Memory B cell (primary cell): ENCODE data around the gene SLC52A3.

Source experiments
- ATAC-seq: fragments of 150-1000 bp; cut with Tn5 transposase; 2 replicates; pipeline ENCODE4 v1.10.0; 2021; ENCODE audit warnings: low read depth, mild to moderate bottlenecking, moderate library complexity
- DNase-seq, 2 donors: peaks; one replicate each; pipeline ENCODE4 v3.0.0; 2022; ENCODE audit warnings: low spot score in 2 of 2
- H3K27ac Mint-ChIP-seq: one replicate; pipeline ENCODE4 v1.8.0; 2022; ENCODE audit warnings: mild to moderate bottlenecking, moderate library complexity, mixed read lengths
- H3K27me3 Mint-ChIP-seq: one replicate; pipeline ENCODE4 v1.8.0; 2022; ENCODE audit warnings: mixed read lengths
- H3K36me3 Mint-ChIP-seq: one replicate; pipeline ENCODE4 v1.8.0; 2022; ENCODE audit warnings: mild to moderate bottlenecking, mixed read lengths
- H3K4me1 Mint-ChIP-seq: one replicate; pipeline ENCODE4 v1.8.0; 2022; ENCODE audit warnings: mixed read lengths
- H3K4me3 Mint-ChIP-seq: one replicate; pipeline ENCODE4 v1.8.0; 2022; ENCODE audit warnings: mild to moderate bottlenecking, moderate library complexity, mixed read lengths
- H3K9me3 Mint-ChIP-seq: one replicate; pipeline ENCODE4 v1.8.0; 2022; ENCODE audit warnings: mixed read lengths

SLC52A3 gene

DNA sequence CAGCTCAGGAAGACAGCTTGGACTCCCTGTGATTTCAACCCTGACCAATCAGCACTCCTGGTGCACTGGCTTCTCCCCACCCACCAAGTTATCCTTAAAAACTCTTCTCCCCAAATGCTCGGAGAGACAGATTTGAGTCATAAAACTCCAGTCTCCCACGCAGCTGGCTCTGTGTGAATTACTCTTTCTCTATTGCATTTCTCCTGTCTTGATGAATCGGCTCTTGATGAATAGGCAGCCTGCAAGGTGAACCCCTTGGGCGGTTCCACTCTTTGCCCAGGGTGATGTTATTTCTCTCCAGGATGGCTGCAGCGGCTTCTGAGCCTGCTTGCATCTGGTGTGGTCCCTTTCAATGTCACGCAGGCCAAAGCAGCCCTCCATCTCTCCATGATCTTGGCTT lies 12.4 kb downstream of the SLC52A3 start:
- H3K9me3 Mint-ChIP-seq, result no peaks in the 10 kb centered on the region
- DNase-seq (no peak), ATAC-seq (no peak)
- no peaks in the 10 kb centered on the region for H3K36me3 Mint-ChIP-seq
- no peaks in the 10 kb centered on the region for H3K4me1 Mint-ChIP-seq
- H3K4me3 Mint-ChIP-seq, result no peak overlapping the region
- H3K27ac Mint-ChIP-seq, result no peak overlapping the region
- peaks cover 11% of the 10 kb centered on the region for H3K27me3 Mint-ChIP-seq

DNA sequence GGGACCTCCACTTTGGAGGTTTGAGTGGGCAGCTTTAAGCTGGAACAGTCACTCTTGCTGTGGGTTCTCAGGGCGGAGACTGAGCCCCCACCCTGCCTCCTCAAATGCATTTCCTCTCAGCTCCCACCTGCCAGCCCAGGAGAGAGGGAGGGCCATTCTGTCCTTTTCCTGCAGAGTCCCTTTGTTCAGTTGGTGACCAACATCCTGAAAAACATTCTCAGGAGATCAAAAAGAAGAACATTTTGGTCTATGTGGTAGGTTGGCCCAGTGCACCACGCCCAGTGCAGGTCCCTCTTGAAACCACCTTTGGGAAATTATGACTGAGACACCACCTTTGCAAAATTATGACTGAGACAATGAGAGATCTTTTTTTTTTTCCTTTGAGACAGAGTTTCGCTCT lies 13.4 kb downstream of the SLC52A3 start:
- Mint-ChIP-seq H3K4me3 (no peak overlapping the region), H3K9me3 (no peaks in the 10 kb centered on the region), H3K4me1 (no peaks in the 10 kb centered on the region), H3K27ac (no peak overlapping the region), H3K27me3 (peaks cover 14% of the 10 kb centered on the region), H3K36me3 (no peaks in the 10 kb centered on the region)
- DNase-seq (no peak), ATAC-seq (no peak)

DNA sequence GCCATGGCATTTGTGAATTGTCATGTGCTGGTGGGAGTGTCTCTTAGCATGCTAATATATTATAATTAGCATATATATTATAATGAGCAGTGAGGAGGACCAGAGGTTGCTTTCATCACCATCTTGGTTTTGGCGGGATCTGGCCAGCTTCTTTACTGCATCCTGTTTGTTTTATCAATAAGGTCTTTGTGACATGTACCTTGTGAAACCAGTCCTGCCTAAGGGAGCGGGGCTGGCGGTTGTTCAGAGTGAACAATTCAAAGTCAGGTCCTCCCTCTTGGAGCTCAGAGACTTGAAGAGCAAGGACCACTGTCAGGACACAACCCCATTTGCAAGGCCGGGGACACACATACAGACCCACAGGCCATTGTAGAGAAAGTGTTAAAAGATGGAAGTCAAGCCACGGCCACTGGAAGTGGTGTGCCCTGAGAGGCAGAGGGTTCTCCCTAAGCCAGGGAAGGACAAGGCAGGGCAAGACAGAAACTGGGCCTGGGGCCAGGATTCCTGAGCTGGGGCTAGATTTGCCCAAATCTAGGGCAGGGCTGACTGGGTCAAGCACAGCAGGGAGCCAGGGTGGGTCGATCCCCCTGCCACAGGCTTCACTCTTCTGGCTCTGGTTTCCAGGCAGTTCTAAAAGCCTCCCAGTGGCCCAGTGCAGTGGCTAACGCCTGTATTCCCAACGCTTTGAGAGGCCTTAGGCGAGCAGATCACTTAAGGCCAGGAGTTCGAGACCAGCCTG lies 14.2 kb downstream of the SLC52A3 start:
- Mint-ChIP-seq H3K27ac (no peak overlapping the region), H3K9me3 (no peaks in the 10 kb centered on the region), H3K27me3 (peaks cover 13% of the 10 kb centered on the region), H3K36me3 (no peaks in the 10 kb centered on the region), H3K4me1 (no peaks in the 10 kb centered on the region), H3K4me3 (no peak overlapping the region)
- ATAC-seq (no peak), DNase-seq (no peak)

DNA sequence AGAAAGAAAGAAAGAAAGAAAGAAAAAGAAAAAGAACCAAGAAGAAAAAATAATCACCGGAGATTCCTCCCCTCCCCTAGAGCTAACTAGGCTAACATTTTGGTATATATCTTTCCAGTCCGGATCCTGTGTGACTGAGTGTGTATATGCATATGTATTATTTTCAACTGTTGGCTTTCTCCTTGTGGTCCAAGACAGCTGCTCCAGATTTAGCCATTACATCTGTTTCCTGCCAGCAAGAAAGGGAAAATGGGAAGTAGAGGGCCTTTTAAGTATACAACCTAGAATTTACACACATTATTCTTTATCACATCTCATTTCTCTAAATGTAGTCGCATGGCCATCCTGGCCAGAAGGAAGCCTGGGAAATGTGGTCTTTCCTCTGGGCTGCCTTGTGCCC lies 15.2 kb downstream of the SLC52A3 start:
- no peak overlapping the region for H3K27ac Mint-ChIP-seq
- DNase-seq (no peak), ATAC-seq (no peak)
- no peaks in the 10 kb centered on the region for H3K36me3 Mint-ChIP-seq
- H3K9me3 Mint-ChIP-seq, result no peaks in the 10 kb centered on the region
- H3K4me3 Mint-ChIP-seq, result no peak overlapping the region
- no peaks in the 10 kb centered on the region for H3K4me1 Mint-ChIP-seq
- H3K27me3 Mint-ChIP-seq, result peaks cover 10% of the 10 kb centered on the region

DNA sequence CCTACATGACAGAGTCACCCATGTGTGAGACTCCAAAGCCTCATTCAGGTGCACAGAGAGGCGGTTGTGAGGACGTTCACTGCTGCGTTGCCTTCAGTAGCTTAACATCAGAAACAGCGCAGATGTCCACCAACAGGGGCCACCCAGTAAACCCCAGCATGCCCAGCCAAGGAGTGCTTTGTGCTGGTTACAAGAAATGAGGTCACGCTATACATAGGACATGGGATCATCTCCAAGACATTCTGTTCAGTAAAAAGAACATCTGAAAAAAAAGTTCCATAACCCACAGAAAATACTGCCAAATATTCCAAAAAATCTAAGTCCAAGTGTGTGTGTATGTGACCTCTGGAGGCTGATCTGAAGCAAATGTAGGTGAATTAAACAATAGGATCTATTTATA lies 16.0 kb downstream of the SLC52A3 start:
- no peaks in the 10 kb centered on the region for H3K9me3 Mint-ChIP-seq
- DNase-seq, result no peak
- H3K4me3 Mint-ChIP-seq, result no peak overlapping the region
- no peak for ATAC-seq
- no peak overlapping the region for H3K27ac Mint-ChIP-seq
- peaks cover 10% of the 10 kb centered on the region for H3K27me3 Mint-ChIP-seq
- no peaks in the 10 kb centered on the region for H3K4me1 Mint-ChIP-seq
- H3K36me3 Mint-ChIP-seq, result no peaks in the 10 kb centered on the region

DNA sequence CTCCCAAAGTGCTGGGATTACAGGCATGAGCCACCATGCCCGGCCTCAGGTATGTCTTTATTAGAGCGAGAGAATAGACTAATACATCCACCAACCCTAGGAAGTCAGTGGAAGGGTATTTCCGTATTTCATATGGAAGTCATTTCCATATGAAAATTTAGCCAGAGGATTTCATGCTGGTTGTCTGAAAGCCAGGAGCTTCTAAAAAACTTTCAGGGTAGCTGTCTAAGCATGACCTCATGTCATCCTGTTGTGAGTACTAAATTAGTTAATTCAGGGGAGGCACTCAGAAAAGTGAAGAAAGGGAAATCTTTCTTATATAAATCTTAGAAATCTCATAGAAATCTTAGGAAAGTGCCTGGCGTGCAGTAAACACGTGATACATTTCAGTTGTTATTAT lies 16.5 kb downstream of the SLC52A3 start:
- ATAC-seq, result no peak
- H3K27ac Mint-ChIP-seq, result no peak overlapping the region
- no peak overlapping the region for H3K4me3 Mint-ChIP-seq
- H3K27me3 Mint-ChIP-seq, result peaks cover 10% of the 10 kb centered on the region
- H3K4me1 Mint-ChIP-seq, result no peaks in the 10 kb centered on the region
- no peaks in the 10 kb centered on the region for H3K9me3 Mint-ChIP-seq
- no peak for DNase-seq
- no peaks in the 10 kb centered on the region for H3K36me3 Mint-ChIP-seq

DNA sequence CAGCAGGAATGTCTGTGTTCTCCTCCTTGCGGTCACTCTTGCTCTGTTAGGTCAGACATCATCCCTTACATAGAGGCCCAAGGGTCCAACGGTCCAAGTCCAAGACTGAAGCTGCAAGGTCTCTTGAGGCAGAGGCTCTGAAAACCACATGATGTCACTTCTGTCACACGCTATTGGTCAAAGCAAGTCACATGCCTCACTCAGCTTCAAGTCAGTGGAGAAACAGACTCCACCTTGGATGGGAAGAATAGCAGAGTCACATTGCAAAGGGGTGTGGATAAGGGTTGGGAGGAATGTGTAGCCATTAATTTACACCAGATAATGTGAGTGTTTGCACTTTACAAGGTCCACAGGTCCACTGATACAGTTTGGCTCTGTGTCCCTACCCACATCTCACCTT lies 17.5 kb downstream of the SLC52A3 start:
- Mint-ChIP-seq H3K4me3 (no peak overlapping the region), H3K4me1 (no peaks in the 10 kb centered on the region), H3K36me3 (no peaks in the 10 kb centered on the region), H3K27ac (no peak overlapping the region), H3K9me3 (no peaks in the 10 kb centered on the region), H3K27me3 (peaks cover 5% of the 10 kb centered on the region)
- no peak for ATAC-seq
- DNase-seq, result no peak

DNA sequence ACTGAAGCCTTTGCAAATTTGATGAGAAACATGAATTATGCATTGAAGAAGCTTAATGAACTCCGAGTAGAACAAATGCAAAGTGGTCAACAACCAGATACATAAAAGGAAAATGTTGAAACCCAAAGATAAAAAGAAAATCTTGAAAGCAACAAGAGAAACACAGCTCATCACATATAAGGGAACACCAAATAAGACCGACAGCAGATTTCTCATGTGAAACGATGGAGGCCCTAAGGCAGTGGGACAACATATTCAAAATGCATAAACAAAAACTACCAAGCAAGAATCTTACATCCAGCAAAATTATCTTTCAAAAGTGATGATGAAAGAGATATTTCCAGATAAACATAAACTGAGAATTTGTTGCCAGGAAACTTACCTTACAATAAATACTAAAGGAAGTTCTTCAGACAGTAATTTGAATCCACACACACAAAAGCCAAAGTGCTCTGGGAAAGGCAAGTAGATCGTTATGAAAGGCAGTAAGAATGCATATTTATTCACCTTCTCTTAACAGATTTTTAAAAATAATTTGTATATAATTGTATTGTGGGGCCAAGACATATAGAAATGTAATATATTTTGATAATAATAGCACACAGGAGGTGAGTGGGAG lies 22.5 kb downstream of the SLC52A3 start:
- Mint-ChIP-seq H3K4me1 (no peaks in the 10 kb centered on the region), H3K36me3 (peaks cover 1% of the 10 kb centered on the region), H3K27me3 (peaks cover 13% of the 10 kb centered on the region), H3K9me3 (peaks cover 8% of the 10 kb centered on the region), H3K27ac (no peak overlapping the region), H3K4me3 (no peak overlapping the region)
- ATAC-seq (no peak), DNase-seq (no peak)

DNA sequence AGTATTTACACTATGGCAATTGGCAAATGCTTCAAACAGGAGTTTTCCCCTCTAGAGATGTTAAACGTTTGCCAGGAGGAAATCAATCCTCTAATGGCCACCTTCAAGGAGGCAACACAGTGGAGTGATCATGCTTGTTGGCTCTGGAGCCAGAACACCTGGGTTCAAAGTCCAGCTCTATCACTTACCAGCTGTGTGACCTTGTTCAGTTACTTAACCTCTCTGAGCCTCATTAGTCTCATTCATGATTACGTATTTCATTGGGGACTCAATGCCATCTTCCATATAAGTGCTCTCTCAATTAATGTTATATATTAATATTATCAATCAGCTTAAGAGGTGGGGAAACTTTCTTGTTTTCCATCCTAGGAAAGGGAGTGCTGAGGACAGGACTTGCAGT lies 26.1 kb downstream of the SLC52A3 start:
- Mint-ChIP-seq H3K36me3 (peaks cover 1% of the 10 kb centered on the region), H3K4me1 (no peaks in the 10 kb centered on the region), H3K27me3 (peaks cover 11% of the 10 kb centered on the region), H3K4me3 (no peak overlapping the region), H3K9me3 (peaks cover 8% of the 10 kb centered on the region), H3K27ac (no peak overlapping the region)
- ATAC-seq, result no peak
- DNase-seq, result no peak

DNA sequence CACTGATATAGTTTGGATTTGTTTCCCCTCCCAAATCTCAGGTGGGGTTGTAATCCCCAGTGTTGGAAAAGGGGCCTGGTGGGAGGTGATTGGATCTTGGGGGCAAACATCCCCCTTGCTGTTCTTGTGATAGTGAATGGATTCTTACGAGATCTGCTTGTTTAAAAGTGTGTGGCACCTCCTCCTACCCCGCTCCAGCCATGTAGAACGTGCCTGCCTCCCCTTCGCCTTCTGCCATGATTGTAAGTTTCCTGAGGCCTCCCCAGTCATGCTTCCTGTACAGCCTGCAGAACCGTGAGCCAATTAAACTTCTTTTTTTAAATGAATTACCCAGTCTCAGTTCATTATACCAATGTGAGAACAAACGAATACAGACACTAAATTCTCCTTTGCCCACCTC lies 26.7 kb downstream of the SLC52A3 start:
- Mint-ChIP-seq H3K9me3 (peaks cover 8% of the 10 kb centered on the region), H3K27me3 (peaks cover 11% of the 10 kb centered on the region), H3K36me3 (peaks cover 1% of the 10 kb centered on the region), H3K27ac (no peak overlapping the region), H3K4me3 (no peak overlapping the region), H3K4me1 (no peaks in the 10 kb centered on the region)
- ATAC-seq (no peak), DNase-seq (no peak)

DNA sequence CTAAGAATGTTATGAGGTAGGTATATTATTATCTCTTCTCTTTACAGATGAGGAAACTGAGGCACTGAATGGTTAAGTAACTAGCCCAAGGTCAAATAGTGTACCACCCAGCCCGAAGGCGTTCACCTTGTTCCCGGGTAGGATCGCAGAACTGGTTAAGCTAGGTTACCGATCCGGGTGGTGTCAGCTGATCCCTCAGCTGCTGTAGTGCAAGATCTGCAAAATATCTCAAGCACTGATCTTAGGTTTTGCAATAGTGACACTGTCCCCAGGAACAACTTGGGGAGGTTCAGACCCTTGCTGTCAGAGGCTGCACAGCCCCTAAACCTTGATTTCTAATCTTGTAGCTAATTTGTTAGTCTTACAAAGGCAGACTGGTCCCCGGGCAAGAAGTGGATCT lies 28.1 kb downstream of the SLC52A3 start:
- H3K9me3 Mint-ChIP-seq, result peaks cover 5% of the 10 kb centered on the region
- no peaks in the 10 kb centered on the region for H3K36me3 Mint-ChIP-seq

DNA sequence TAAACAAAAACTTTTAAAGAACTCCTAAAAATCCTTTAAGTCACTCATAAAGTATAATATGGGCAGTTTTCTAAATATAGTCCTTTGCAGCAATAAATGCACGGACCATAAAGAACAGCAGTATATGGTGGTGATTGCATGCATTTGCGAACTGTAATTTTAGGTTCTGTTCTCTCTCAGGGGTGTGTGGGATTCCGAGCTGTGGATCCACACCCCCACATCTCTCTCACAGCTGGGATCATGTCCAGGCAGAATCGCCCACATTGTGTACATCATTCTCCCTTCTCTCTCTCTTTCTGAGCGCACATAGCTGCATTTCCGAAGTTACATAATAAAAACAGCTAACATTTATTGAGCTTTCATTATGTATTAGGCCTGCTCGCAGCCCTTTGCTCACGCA lies 28.6 kb downstream of the SLC52A3 start:
- Mint-ChIP-seq H3K36me3 (no peaks in the 10 kb centered on the region), H3K27ac (no peak overlapping the region), H3K9me3 (peaks cover 5% of the 10 kb centered on the region), H3K4me3 (no peak overlapping the region), H3K27me3 (peaks cover 11% of the 10 kb centered on the region), H3K4me1 (no peaks in the 10 kb centered on the region)
- no peak for DNase-seq
- ATAC-seq, result no peak

More for the DNA sequence above, 28.1 kb downstream of the SLC52A3 start:
- Mint-ChIP-seq H3K4me1 (no peaks in the 10 kb centered on the region), H3K27ac (no peak overlapping the region), H3K27me3 (peaks cover 11% of the 10 kb centered on the region), H3K4me3 (no peak overlapping the region)
- no peak for ATAC-seq
- DNase-seq, result no peak

DNA sequence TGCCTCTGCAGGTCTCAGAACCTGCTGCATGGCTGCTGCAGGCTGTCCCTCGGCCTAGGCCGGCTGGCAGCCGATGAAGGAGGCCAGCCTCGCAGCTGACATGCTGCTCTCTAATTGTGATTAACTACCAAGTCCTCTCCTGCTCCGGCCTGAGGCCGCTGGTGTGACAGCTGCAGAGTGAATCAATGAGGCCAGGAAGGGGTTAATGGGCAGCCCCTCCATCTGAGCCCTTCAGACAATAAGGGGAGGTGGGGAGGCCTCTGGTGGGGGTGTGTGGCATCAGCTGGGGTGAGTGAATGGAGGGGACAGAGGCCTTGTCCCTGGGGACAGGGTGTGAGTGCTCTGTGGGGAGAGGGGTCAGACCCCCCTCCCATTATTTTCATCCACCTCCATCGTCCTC lies 34.4 kb downstream of the SLC52A3 start:
- H3K27ac Mint-ChIP-seq, result no peak overlapping the region
- no peak for ATAC-seq
- no peaks in the 10 kb centered on the region for H3K4me1 Mint-ChIP-seq

DNA sequence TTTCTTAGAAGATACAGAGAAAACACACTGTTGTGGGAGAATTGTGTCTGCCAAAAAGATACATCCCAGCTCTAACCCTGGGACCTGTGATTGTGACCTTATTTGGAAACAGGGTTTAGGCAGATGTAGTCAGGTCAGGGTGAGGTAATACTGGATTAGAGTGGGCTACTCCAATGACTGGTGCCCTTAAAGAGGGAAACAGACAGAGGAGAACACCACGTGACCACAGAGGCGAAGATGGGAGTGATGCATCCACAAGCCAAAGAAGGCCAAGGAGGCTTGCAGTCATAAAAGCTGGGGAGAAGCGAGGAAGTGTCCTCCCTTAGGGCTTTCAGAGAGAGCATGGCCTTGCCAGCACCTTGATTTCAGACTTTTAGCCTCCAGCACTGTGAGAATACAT lies 35.6 kb downstream of the SLC52A3 start:
- H3K27me3 Mint-ChIP-seq, result peaks cover 21% of the 10 kb centered on the region
- H3K4me3 Mint-ChIP-seq, result no peak overlapping the region

More for the DNA sequence above, 34.4 kb downstream of the SLC52A3 start:
- H3K9me3 Mint-ChIP-seq, result no peaks in the 10 kb centered on the region
- peaks cover 15% of the 10 kb centered on the region for H3K27me3 Mint-ChIP-seq
- no peak for DNase-seq
- H3K4me3 Mint-ChIP-seq, result no peak overlapping the region
- no peaks in the 10 kb centered on the region for H3K36me3 Mint-ChIP-seq

More for the DNA sequence above, 35.6 kb downstream of the SLC52A3 start:
- DNase-seq (no peak), ATAC-seq (no peak)
- Mint-ChIP-seq H3K9me3 (no peaks in the 10 kb centered on the region), H3K4me1 (no peaks in the 10 kb centered on the region), H3K27ac (no peak overlapping the region), H3K36me3 (no peaks in the 10 kb centered on the region)
